Upper lobe of left lung (tissue), 6 donors: Measurements from ENCODE around the gene CT45A7. TPM values are rescaled to one million over a fixed set of nuclear protein-coding genes. Genes with fewer than 3 reads are reported as not detected.
"Not testable (repeated sequence)": the region's sequence is repeated elsewhere in the genome, so short reads cannot be mapped to it uniquely, and the experiment has no call there.

Source experiments
- ATAC-seq, 2 donors: fragments of 200-7000 bp; cut with Tn5 transposase; one replicate each; pipeline ENCODE4 v1.9.1; 2022; ENCODE audit warnings: mild to moderate bottlenecking in 2 of 2, moderate library complexity in 2 of 2; ENCODE audit not compliant: low FRiP score in 2 of 2
- DNase-seq, 2 donors: peaks; one replicate each; pipeline ENCODE4 v3.0.0-alpha.2; 2019 to 2020
- H3K27ac ChIP-seq, 4 donors: fragments of 200-600 bp; sonication (generic); one replicate each; pipeline ENCODE4 v1.5.1; 2016 to 2019
- H3K27me3 ChIP-seq, 4 donors: fragments of 200-600 bp; sonication (generic); one replicate each; pipeline ENCODE4 v1.5.1; 2017 to 2019
- H3K36me3 ChIP-seq, 4 donors: fragments of 200-600 bp; sonication (generic); one replicate each; pipeline ENCODE4 v1.5.1; 2016 to 2019
- H3K4me1 ChIP-seq, 4 donors: fragments of 200-600 bp; sonication (generic); one replicate each; pipeline ENCODE4 v1.5.1; 2018 to 2019
- H3K4me3 ChIP-seq, 4 donors: fragments of 200-600 bp; sonication (generic); one replicate each; pipeline ENCODE4 v1.5.1; 2017 to 2019; ENCODE audit warnings: mild to moderate bottlenecking in 2 of 4, moderate library complexity in 1 of 4
- H3K9me3 ChIP-seq, 4 donors: fragments of 200-600 bp; sonication (generic); one replicate each; pipeline ENCODE4 v1.5.1; 2018 to 2019
- WGBS, 2 donors: methylation state at CpG; one replicate each; pipeline ENCODE4 v1.1.5; 2017 to 2018; 5-methylcytosine and 5-hydroxymethylcytosine counted together
- total RNA-seq, 6 donors: library from RNA; depleted of rRNA in 4 of 6; stranded (reverse); fragments of >200 nt in 4 of 6; gene quantifications; one replicate each; pipeline versions ENCODE4 v1.1.0 to v1.2.1, GENCODE V29; 2016 to 2021
- donor health status: DM: no; HTN: no; CAD: no; lungs with moderate emphysema.
- donor health status: DM: no; HTN: yes; CAD: no; lungs with severe emphysema.

The CT45A7 gene, protein sequence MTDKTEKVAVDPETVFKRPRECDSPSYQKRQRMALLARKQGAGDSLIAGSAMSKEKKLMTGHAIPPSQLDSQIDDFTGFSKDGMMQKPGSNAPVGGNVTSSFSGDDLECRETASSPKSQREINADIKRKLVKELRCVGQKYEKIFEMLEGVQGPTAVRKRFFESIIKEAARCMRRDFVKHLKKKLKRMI
- total RNA-seq, result not detected

GRCh38 chrX:135837180-135837579 lies at the start of gene CT45A7:
TSS of gene CT45A7 (minus strand) at chrX:135837280. CDS start at chrX:135833533, 3,747 bp downstream.
- no CpG with 5 or more reads among the region's 17 CpGs for WGBS, 2 donors
- H3K4me1 ChIP-seq, H3K36me3 ChIP-seq, H3K27me3 ChIP-seq, H3K4me3 ChIP-seq, DNase-seq, H3K9me3 ChIP-seq, ATAC-seq, H3K27ac ChIP-seq: not testable (repeated sequence)

- H3K4me1 ChIP-seq, H3K4me3 ChIP-seq, H3K27me3 ChIP-seq, H3K9me3 ChIP-seq, H3K36me3 ChIP-seq, ATAC-seq, H3K27ac ChIP-seq, DNase-seq: not testable (repeated sequence)
- WGBS, 2 donors, result 46 to 60% methylated on average over 4 to 5 of the region's 5 CpGs
These were observed 45.7 kb upstream of the CT45A7 start for GRCh38 chrX:135882741-135883140.

DNA sequence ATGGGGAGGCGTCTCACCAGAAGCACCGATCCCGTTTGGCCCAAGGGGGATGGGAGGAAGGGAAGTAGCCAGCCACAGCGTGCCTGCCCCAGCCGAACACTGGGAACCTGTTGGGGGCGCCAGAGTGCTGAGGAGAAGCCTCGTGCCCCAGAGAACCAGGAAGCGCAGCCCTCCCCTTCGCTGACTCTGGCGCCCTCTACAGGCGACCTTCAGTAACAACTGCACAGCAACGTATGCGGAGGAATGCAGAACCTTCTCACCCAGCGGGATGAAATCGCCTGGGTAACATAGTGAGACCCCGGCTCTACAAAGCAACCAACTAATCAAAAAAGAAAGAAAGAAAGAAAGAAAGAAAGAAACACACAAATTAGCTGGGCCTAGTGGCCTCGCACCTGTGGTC lies 34.6 kb upstream of the CT45A7 start, which contains the start of gene CT45A9:
TSS of gene CT45A9 (minus strand) at position 101 of the 400 bp plus-strand sequence. CDS start 3,751 bp downstream, outside the sequence.
- not testable (repeated sequence) for H3K36me3 ChIP-seq, H3K4me1 ChIP-seq, H3K27ac ChIP-seq, DNase-seq, H3K4me3 ChIP-seq, H3K27me3 ChIP-seq, ATAC-seq, H3K9me3 ChIP-seq
- WGBS, 2 donors, result no CpG with 5 or more reads among the region's 17 CpGs

- DNase-seq, H3K4me3 ChIP-seq, H3K9me3 ChIP-seq, H3K36me3 ChIP-seq, ATAC-seq, H3K27ac ChIP-seq, H3K4me1 ChIP-seq, H3K27me3 ChIP-seq: not testable (repeated sequence)
- WGBS, 2 donors, result no CpG with 5 or more reads among the region's 17 CpGs
These were observed 17.4 kb upstream of the CT45A7 start, which contains the start of gene CT45A8 for GRCh38 chrX:135854438-135854837. TSS of gene CT45A8 (minus strand) at chrX:135854538. CDS start at chrX:135850783, 3,755 bp downstream.

GRCh38 chrX:135819912-135820311 lies 17.2 kb downstream of the CT45A7 start, which contains the start of gene CT45A2:
TSS of gene CT45A2 (minus strand) at chrX:135820012. CDS start at chrX:135816265, 3,747 bp downstream.
- not testable (repeated sequence) for H3K27me3 ChIP-seq, H3K4me3 ChIP-seq, H3K27ac ChIP-seq, H3K36me3 ChIP-seq, DNase-seq, H3K9me3 ChIP-seq, H3K4me1 ChIP-seq, ATAC-seq
- WGBS, 2 donors, result no CpG with 5 or more reads among the region's 17 CpGs

- ATAC-seq, H3K4me1 ChIP-seq: not testable (repeated sequence)
These were observed 34.4 kb downstream of the CT45A7 start, which contains the start of gene CT45A6 for GRCh38 chrX:135802687-135803086. TSS of gene CT45A6 (minus strand) at chrX:135802787. CDS start at chrX:135798993, 3,794 bp downstream.

DNA sequence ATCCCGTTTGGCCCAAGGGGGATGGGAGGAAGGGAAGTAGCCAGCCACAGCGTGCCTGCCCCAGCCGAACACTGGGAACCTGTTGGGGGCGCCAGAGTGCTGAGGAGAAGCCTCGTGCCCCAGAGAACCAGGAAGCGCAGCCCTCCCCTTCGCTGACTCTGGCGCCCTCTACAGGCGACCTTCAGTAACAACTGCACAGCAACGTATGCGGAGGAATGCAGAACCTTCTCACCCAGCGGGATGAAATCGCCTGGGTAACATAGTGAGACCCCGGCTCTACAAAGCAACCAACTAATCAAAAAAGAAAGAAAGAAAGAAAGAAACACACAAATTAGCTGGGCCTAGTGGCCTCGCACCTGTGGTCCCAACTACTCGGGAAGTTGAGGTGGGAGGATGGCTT lies 51.7 kb downstream of the CT45A7 start, which contains the start of gene CT45A5:
TSS of gene CT45A5 (minus strand) at position 101 of the 400 bp plus-strand sequence. CDS start 3,774 bp downstream, outside the sequence.
- ATAC-seq, H3K36me3 ChIP-seq, H3K4me3 ChIP-seq, H3K27ac ChIP-seq, H3K4me1 ChIP-seq, H3K27me3 ChIP-seq, H3K9me3 ChIP-seq, DNase-seq: not testable (repeated sequence)
- WGBS, 2 donors, result no CpG with 5 or more reads among the region's 16 CpGs

More at GRCh38 chrX:135802687-135803086, 34.4 kb downstream of the CT45A7 start, which contains the start of gene CT45A6:
- H3K4me3 ChIP-seq, DNase-seq, H3K27me3 ChIP-seq, H3K36me3 ChIP-seq, H3K9me3 ChIP-seq, H3K27ac ChIP-seq: not testable (repeated sequence)
- no CpG with 5 or more reads among the region's 16 CpGs for WGBS, 2 donors

Other genes with a start within 250 kb of the CT45A7 start
- not detected for gene CT45A1, start 123.6 kb downstream of the CT45A7 start, total RNA-seq
- gene CT45A3, start 69.1 kb downstream of the CT45A7 start, total RNA-seq, result not detected
- not detected for gene CT45A5, start 51.8 kb downstream of the CT45A7 start, total RNA-seq
- not detected for gene CT45A6, start 34.5 kb downstream of the CT45A7 start, total RNA-seq
- not detected for gene CT45A2, start 17.3 kb downstream of the CT45A7 start, total RNA-seq
- not detected for gene CT45A8, start 17.3 kb upstream of the CT45A7 start, total RNA-seq
- gene CT45A9, start 34.5 kb upstream of the CT45A7 start, total RNA-seq, result not detected
- not detected for gene CT45A10, start 56.2 kb upstream of the CT45A7 start, total RNA-seq
- gene SAGE1, start 56.4 kb upstream of the CT45A7 start, total RNA-seq, result under 1 TPM in 1 of 6 donors, not detected in 5; 0.10 TPM
- 10 to 100 TPM in 4 of 6 donors, 1 to 10 TPM in 2; 7.2 to 32.2 (median 24.9) TPM for gene MMGT1, start 136.7 kb upstream of the CT45A7 start, total RNA-seq
- gene SLC9A6, start 148.2 kb upstream of the CT45A7 start, total RNA-seq, result 10 to 100 TPM in 4 of 6 donors, 1 to 10 TPM in 2; 4.7 to 16.9 (median 11.5) TPM